ENCODE data around the gene TUBB6. TPM values are rescaled to one million over a fixed set of nuclear protein-coding genes. Genes with fewer than 3 reads are reported as not detected.

TUBB6 gene
- total RNA-seq, 1 donor from 2014 or later = 860 TPM

Other genes starting within 250 kb of the TUBB6 start
- not detected in 2 replicates for gene ANKRD62, start 214.4 kb upstream of the TUBB6 start, total RNA-seq
- gene CIDEA, start 53.9 kb upstream of the TUBB6 start, total RNA-seq = 1.3 TPM in 1 of 2 replicates, not detected in the other
- 33.4 and 36.8 TPM in 2 replicates for gene AFG3L2, start 69.0 kb downstream of the TUBB6 start, total RNA-seq
- 0.89 and 1.0 TPM in 2 replicates for gene PRELID3A, start 99.7 kb downstream of the TUBB6 start, total RNA-seq